IMR-90 (cell line): ENCODE data around the gene DNAJC30. TPM values are rescaled to one million over a fixed set of nuclear protein-coding genes. Genes with fewer than 3 reads are reported as not detected.
"Not testable (repeated sequence)": the region's sequence is repeated elsewhere in the genome, so short reads cannot be mapped to it uniquely, and the experiment has no call there.

ENCODE experiments used
- ATAC-seq: fragments of 200-7000 bp; cut with Tn5 transposase; 2 replicates; pipeline ENCODE4 v1.9.1; 2020; ENCODE audit warnings: low read depth, mild to moderate bottlenecking, moderate library complexity
- BruUV-seq: library from RNA; stranded (reverse); fragments of 400-500 nt; replicated peaks from 2 replicates; lab custom pipeline; 2021; lab: Mats Ljungman, UMichigan
- CTCF ChIA-PET: fragments of 300-600 bp; formaldehyde crosslinking; extraction: SDS; loops from one replicate; lab custom pipeline; 2021; ENCODE audit warnings: antibody characterized with exemption; lab: Yijun Ruan, JAX
- POLR2A ChIA-PET: fragments of 300-600 bp; sonication (Branson Sonifier 250); formaldehyde crosslinking; loops from one replicate; lab custom pipeline; 2022; ENCODE audit warnings: antibody characterized with exemption; ENCODE audit not compliant: unreplicated experiment; lab: Charles Lee
- DNase-seq: peaks from one replicate; pipeline ENCODE4 v3.0.0; 2013
- H2AFZ ChIP-seq: replicated peaks from 2 replicates; pipeline ENCODE3; 2013; ENCODE audit warnings: low read length, mild to moderate bottlenecking; ENCODE audit not compliant: poor library complexity
- H2AK5ac ChIP-seq: 2 replicates; pipeline ENCODE4 v1.6.1; 2013; ENCODE audit warnings: low read depth, low read length, inconsistent platforms
- H2AK9ac ChIP-seq: replicated peaks from 2 replicates; pipeline ENCODE3; 2013; ENCODE audit warnings: mild to moderate bottlenecking, low read depth, low read length, moderate library complexity; ENCODE audit not compliant: poor library complexity
- H2BK120ac ChIP-seq: 2 replicates; pipeline ENCODE4 v1.6.1; 2013; ENCODE audit warnings: low read depth, low read length, inconsistent platforms
- H2BK15ac ChIP-seq: 3 replicates; pipeline ENCODE4 v1.6.1; 2013; ENCODE audit warnings: low read depth, low read length, inconsistent platforms
- H2BK20ac ChIP-seq: 2 replicates; pipeline ENCODE4 v1.6.1; 2013; ENCODE audit warnings: low read depth, mild to moderate bottlenecking, inconsistent platforms, low read length, moderate library complexity
- H2BK5ac ChIP-seq: 2 replicates; pipeline ENCODE4 v1.6.1; 2013; ENCODE audit warnings: mild to moderate bottlenecking, low read depth, low read length, inconsistent platforms; ENCODE audit not compliant: poor library complexity, severe bottlenecking
- H3K14ac ChIP-seq: replicated peaks from 2 replicates; pipeline ENCODE4 v1.6.1; 2013; ENCODE audit warnings: low read depth, low read length, inconsistent platforms
- H3K18ac ChIP-seq: 2 replicates; pipeline ENCODE4 v1.6.1; 2013; ENCODE audit warnings: low read depth, low read length, control low read depth
- H3K23ac ChIP-seq: 2 replicates; pipeline ENCODE4 v1.6.1; 2013; ENCODE audit warnings: low read depth, low read length, inconsistent platforms
- H3K27ac ChIP-seq: 2 replicates; pipeline ENCODE4 v1.5.1; 2013; ENCODE audit warnings: mild to moderate bottlenecking, control low read depth, low read length; ENCODE audit not compliant: insufficient read depth
- H3K27me3 ChIP-seq: 2 replicates; pipeline ENCODE4 v1.6.1; 2013; ENCODE audit warnings: low read length; ENCODE audit not compliant: control insufficient read depth, insufficient read depth
- H3K36me3 ChIP-seq: 2 replicates; pipeline ENCODE4 v1.6.1; 2013; ENCODE audit warnings: low read length, mixed read lengths; ENCODE audit not compliant: control insufficient read depth, insufficient read depth
- H3K4ac ChIP-seq: 2 replicates; pipeline ENCODE4 v1.6.1; 2013; ENCODE audit warnings: low read depth, low read length, inconsistent platforms
- H3K4me1 ChIP-seq: 2 replicates; pipeline ENCODE4 v1.6.1; 2013; ENCODE audit warnings: low read length, mixed read lengths; ENCODE audit not compliant: control insufficient read depth, insufficient read depth
- H3K4me2 ChIP-seq: 2 replicates; pipeline ENCODE4 v1.6.1; 2013; ENCODE audit warnings: low read depth, mild to moderate bottlenecking, control low read depth, low read length, moderate library complexity
- H3K4me3 ChIP-seq: 2 replicates; pipeline ENCODE4 v1.5.1; 2013; ENCODE audit warnings: low read depth, mild to moderate bottlenecking, control low read depth, low read length, moderate library complexity; ENCODE audit not compliant: insufficient read depth
- H3K56ac ChIP-seq: 2 replicates; pipeline ENCODE4 v1.6.1; 2013; ENCODE audit warnings: low read length, inconsistent platforms; ENCODE audit not compliant: insufficient read depth; ENCODE audit errors: extremely low read depth
- H3K79me1 ChIP-seq, 2 experiments: 2 replicates each; pipeline ENCODE4 v1.6.1; 2013; ENCODE audit warnings: low read length in 2 of 2, inconsistent platforms in 1 of 2, low read depth in 1 of 2
- H3K9ac ChIP-seq: 2 replicates; pipeline ENCODE4 v1.6.1; 2013; ENCODE audit warnings: low read depth, low read length, control low read depth
- H3K9me1 ChIP-seq: 2 replicates; pipeline ENCODE4 v1.6.1; 2013; ENCODE audit warnings: low read length, inconsistent platforms; ENCODE audit not compliant: insufficient read depth
- H3K9me3 ChIP-seq: 2 replicates; pipeline ENCODE4 v1.6.1; 2013; ENCODE audit warnings: low read length; ENCODE audit not compliant: control insufficient read depth, insufficient read depth
- H4K20me1 ChIP-seq: 2 replicates; pipeline ENCODE4 v1.6.1; 2013; ENCODE audit warnings: low read length, inconsistent platforms; ENCODE audit not compliant: insufficient read depth
- H4K5ac ChIP-seq: 2 replicates; pipeline ENCODE4 v1.6.1; 2013; ENCODE audit warnings: mild to moderate bottlenecking, low read depth, low read length, control low read depth
- H4K8ac ChIP-seq, 2 experiments: 2 replicates each; pipeline ENCODE4 v1.6.1; 2013; ENCODE audit warnings: low read depth in 2 of 2, low read length in 2 of 2, control low read depth in 1 of 2, inconsistent platforms in 1 of 2
- H4K91ac ChIP-seq: 2 replicates; pipeline ENCODE4 v1.6.1; 2013; ENCODE audit warnings: low read depth, low read length, inconsistent platforms; ENCODE audit not compliant: insufficient read depth
- CEBPB ChIP-seq: IDR thresholded peaks from 2 replicates; pipeline ENCODE4 v1.6.1; 2012; ENCODE audit warnings: low read depth, low read length, improper control_type of control experiment
- FOS ChIP-seq: fragments of 150-350 bp; IDR thresholded peaks from 2 replicates; pipeline ENCODE4 v1.6.1; 2016; ENCODE audit warnings: low read depth, low read length
- MAFK ChIP-seq: IDR thresholded peaks from 2 replicates; pipeline ENCODE4 v1.6.1; 2012; ENCODE audit warnings: low read depth, low read length, improper control_type of control experiment
- RCOR1 ChIP-seq: IDR thresholded peaks from 2 replicates; pipeline ENCODE4 v1.6.1; 2012; ENCODE audit warnings: mild to moderate bottlenecking, low read length, improper control_type of control experiment; ENCODE audit not compliant: insufficient replicate concordance
- WGBS, 2 experiments: methylation state at CpG; one replicate each; pipeline versions ENCODE4 v1.1.5 to v1.1.7; 2013; ENCODE audit warnings: missing lambda C conversion rate in 2 of 2; ENCODE audit not compliant: insufficient read length in 1 of 2; ENCODE audit errors: extremely low coverage in 2 of 2; 5-methylcytosine and 5-hydroxymethylcytosine counted together
- dilution Hi-C: fragments of 300-500 bp; cut with HindIII; formaldehyde crosslinking; loops from one replicate; pipeline ENCODE4 v1.14.3; 2018; ENCODE audit warnings: low sequenced_read_pairs; ENCODE audit not compliant: unreplicated experiment
- in situ Hi-C: fragments of 300-500 bp; cut with MboI; formaldehyde crosslinking; loops from 3 replicates; pipeline ENCODE4 v1.14.3; 2019; ENCODE audit warnings: low sequenced_read_pairs, inconsistent platforms, mixed read lengths
- intact Hi-C: fragments of 100-400 bp; cut with micrococcal nuclease; formaldehyde crosslinking; loops from 2 replicates; pipeline ENCODE4 v1.10.0; 2022
- polyA plus RNA-seq, 3 experiments: library from polyadenylated mRNA; depleted of rRNA; stranded (reverse); fragments of >200 nt; gene quantifications; 2 replicates each; pipeline ENCODE4 v1.2.3, GENCODE V29; 2012; ENCODE audit warnings: low replicate concordance in 1 of 3
- total RNA-seq: library from RNA; depleted of rRNA; stranded (reverse); fragments of >200 nt; gene quantifications from 2 replicates; pipeline ENCODE4 v1.2.3, GENCODE V29; 2012

Gene DNAJC30
- total and polyA plus RNA-seq, 2 of the 4 experiments (the other 2 are of a cell fraction): 1.6 to 9.0 TPM

DNA sequence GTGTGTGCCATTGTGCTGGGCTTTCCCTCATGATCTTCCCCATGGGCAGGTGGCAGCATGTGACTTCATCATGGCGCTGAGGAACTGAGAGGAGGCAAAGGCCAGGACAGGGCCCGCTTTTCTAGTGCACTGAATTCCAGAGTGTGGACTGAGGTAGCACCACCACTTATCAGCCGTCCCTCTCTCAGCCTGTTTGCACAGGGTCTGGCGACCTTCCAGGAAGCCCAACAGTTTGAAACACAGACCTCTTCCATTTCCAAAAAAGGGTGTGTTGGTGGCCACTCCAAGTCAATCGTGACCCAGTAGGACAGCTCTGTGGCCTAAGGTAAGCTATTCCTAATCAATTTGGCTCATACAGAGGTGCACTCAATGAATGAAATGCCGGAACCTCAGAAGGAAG is 4.4 kb downstream of the DNAJC30 start:
- H3K9me3 ChIP-seq: no peaks in the 10 kb centered on the region
- no peak overlapping the region for H4K8ac ChIP-seq
- POLR2A ChIA-PET: no interaction called here
- H3K27me3 ChIP-seq: no peaks in the 10 kb centered on the region
- no peak overlapping the region for H3K4me3 ChIP-seq
- H3K14ac ChIP-seq: no peak overlapping the region
- no peak overlapping the region for H3K4me2 ChIP-seq
- no peak overlapping the region for H3K27ac ChIP-seq
- DNase-seq: no peak
- peaks cover 16% of the 10 kb centered on the region; the same call in 1 of the 2 replicates for H4K20me1 ChIP-seq
- H3K4ac ChIP-seq: no peak overlapping the region
- H3K36me3 ChIP-seq: peaks cover 9% of the 10 kb centered on the region
- H3K9ac ChIP-seq: no peak overlapping the region
- H3K23ac ChIP-seq: no peak overlapping the region
- no peak overlapping the region for H4K5ac ChIP-seq
- TF ChIP-seq FOS: no peak
- no peak for TF ChIP-seq CEBPB
- no peak for TF ChIP-seq MAFK
- no peak for TF ChIP-seq RCOR1
- H3K56ac ChIP-seq: no peak overlapping the region
- in situ Hi-C loops (loop anchor here (5.0 kb wide), 1 partner anchor 72 kb away; no protein-coding TSS in a partner anchor), intact Hi-C loops (no loop called here), dilution Hi-C loops (no loop called here)
- no peak for ATAC-seq
- peaks cover 7% of the 10 kb centered on the region; the same call in 1 of the 2 replicates for H3K9me1 ChIP-seq
- CTCF ChIA-PET: no interaction called here
- no peak overlapping the region for H2AK9ac ChIP-seq
- peaks cover 13% of the 10 kb centered on the region for H3K4me1 ChIP-seq
- H2BK15ac ChIP-seq: no peak overlapping the region
- H4K91ac ChIP-seq: no peak overlapping the region
- H2AK5ac ChIP-seq: no peak overlapping the region
- H3K18ac ChIP-seq: no peak overlapping the region
- H2AFZ ChIP-seq: no peak overlapping the region
- peaks cover 40 to 58% of the 10 kb centered on the region in 2 experiments for H3K79me1 ChIP-seq
- WGBS, 2 experiments: 89% methylated on average over 3 of the region's 6 CpGs; no CpG with 5 or more reads in 1 of the 2 experiments
- no peak overlapping the region for H2BK120ac ChIP-seq
- BruUV-seq: no TSS peak
- no peak overlapping the region for H2BK20ac ChIP-seq
- no peak overlapping the region for H2BK5ac ChIP-seq

DNA sequence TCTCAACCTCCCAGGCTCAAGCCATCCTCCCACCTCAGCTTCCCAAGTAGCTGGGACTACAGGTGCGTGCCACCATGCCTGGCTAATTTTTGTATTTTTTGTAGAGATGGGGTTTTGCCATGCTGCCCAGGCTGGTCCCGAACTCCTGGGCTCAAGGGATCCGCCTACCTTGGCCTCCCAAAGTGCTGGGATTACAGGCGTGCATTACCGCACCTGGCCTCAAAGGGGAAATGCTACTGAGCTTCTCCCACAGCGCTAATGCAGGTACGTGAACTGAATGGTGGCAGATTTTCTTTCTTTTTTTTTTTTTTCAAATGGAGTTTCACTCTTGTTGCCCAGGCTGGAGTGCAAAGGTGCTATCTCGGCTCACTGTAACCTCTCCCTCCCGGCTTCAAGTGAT is 7.2 kb downstream of the DNAJC30 start:
- H3K9ac ChIP-seq, H3K9me3 ChIP-seq, H4K5ac ChIP-seq, H2AFZ ChIP-seq, intact Hi-C loops, H3K4ac ChIP-seq, H3K27me3 ChIP-seq, H3K9me1 ChIP-seq, H3K4me1 ChIP-seq, H3K18ac ChIP-seq, H3K27ac ChIP-seq, H2BK15ac ChIP-seq, H3K23ac ChIP-seq, H3K56ac ChIP-seq, DNase-seq, H2AK9ac ChIP-seq, H3K4me3 ChIP-seq, H3K14ac ChIP-seq, H4K91ac ChIP-seq, H2AK5ac ChIP-seq, H2BK20ac ChIP-seq, H2BK120ac ChIP-seq, H2BK5ac ChIP-seq, H3K4me2 ChIP-seq, BruUV-seq, CTCF ChIA-PET, dilution Hi-C loops, ATAC-seq, H4K8ac ChIP-seq: not testable (repeated sequence)
- H3K79me1 ChIP-seq: peaks cover 27 to 32% of the 10 kb centered on the region in 2 experiments
- H3K36me3 ChIP-seq: peaks cover 17% of the 10 kb centered on the region
- H4K20me1 ChIP-seq: peaks cover 20% of the 10 kb centered on the region; the same call in 1 of the 2 replicates
- WGBS, 2 experiments: 84% methylated on average over 5 of the region's 9 CpGs; no CpG with 5 or more reads in 1 of the 2 experiments
- POLR2A ChIA-PET: interaction anchor here (0.7 kb wide), 1 partner anchor 62 kb away, joined by 4 read pairs; no protein-coding TSS in a partner anchor
- in situ Hi-C loops: loop anchor here (5.0 kb wide), 1 partner anchor 69 kb away; no protein-coding TSS in a partner anchor
